ENCODE measurements around the gene CHST8. TPM values are rescaled to one million over a fixed set of nuclear protein-coding genes. Genes with fewer than 3 reads are reported as not detected.
A peak's percentile ranks its signal among the peaks of the same experiment; 100 is the strongest.

CHST8 gene
- total RNA-seq, 4 donors from 2014 or later: not detected

DNA sequence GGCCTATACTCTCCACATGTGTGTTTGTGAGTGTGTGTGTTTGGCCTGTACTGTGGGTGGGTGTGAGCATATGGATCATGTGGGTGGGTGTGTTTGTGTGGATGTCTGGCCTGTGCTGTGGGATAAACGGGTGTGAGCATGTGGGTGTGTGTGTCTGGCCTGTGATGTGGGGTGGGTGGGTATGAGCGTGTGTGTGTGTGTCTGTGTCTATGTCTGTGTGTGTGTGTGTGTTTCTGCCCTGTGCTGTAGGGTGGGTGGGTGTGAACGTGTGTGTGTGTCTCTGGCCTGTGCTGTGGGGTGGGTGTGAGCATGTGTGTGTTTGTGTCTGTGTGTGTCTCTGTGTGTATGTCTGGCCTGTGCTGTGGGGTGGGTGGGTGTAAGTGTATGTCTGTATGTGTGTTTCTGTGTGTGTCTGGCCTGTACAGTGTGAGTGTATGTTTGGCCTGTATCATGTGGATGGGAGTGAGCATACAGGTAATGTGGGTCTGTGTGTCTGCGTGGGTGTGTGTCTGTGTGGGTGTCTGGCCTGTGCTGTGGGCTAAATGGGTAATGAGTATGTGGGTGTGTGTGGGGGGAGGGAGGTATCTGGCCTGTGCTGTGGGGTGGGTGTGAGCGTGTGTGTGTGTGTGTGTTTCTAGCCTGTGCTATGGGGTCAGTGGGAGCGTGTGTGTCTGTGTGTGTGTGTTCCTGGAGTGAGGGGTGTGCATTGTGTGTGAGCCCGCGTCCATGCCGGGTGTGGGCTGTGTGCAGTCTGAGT lies 154.2 kb downstream of the CHST8 start:
- intact Hi-C loops (cut with DNase I; ENCODE audit: low total_unique reads) (loop anchor here (5.0 kb wide), 2 partner anchors 371 to 534 kb away; no protein-coding TSS in a partner anchor), in situ Hi-C loops (cut with MboI; ENCODE audit: low pct_ligation_motif_present in 1 of 4, low pct_unique_long_range_greater_than_20kb in 1 of 4, low sequenced_read_pairs in 3 of 4) (loop anchor here in 3 of 4 donors (10.0 kb wide), 4 partner anchors 219 to 541 kb away; no protein-coding TSS in a partner anchor)
- H3K27me3 ChIP-seq: peaks cover 19% of the 10 kb centered on the region
- H3K27ac ChIP-seq: no peak overlapping the region
- TF ChIP-seq POLR2AphosphoS5 (IDR thresholded peaks at IDR 0.05) (no peak), POLR2A (IDR thresholded peaks at IDR 0.05) (no peak), EP300 (IDR thresholded peaks at IDR 0.05; ENCODE audit: low read depth) (no peak)
- TF ChIP-seq, protein P1, sequence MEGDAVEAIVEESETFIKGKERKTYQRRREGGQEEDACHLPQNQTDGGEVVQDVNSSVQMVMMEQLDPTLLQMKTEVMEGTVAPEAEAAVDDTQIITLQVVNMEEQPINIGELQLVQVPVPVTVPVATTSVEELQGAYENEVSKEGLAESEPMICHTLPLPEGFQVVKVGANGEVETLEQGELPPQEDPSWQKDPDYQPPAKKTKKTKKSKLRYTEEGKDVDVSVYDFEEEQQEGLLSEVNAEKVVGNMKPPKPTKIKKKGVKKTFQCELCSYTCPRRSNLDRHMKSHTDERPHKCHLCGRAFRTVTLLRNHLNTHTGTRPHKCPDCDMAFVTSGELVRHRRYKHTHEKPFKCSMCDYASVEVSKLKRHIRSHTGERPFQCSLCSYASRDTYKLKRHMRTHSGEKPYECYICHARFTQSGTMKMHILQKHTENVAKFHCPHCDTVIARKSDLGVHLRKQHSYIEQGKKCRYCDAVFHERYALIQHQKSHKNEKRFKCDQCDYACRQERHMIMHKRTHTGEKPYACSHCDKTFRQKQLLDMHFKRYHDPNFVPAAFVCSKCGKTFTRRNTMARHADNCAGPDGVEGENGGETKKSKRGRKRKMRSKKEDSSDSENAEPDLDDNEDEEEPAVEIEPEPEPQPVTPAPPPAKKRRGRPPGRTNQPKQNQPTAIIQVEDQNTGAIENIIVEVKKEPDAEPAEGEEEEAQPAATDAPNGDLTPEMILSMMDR (IDR thresholded peaks at IDR 0.05): no peak
- peaks cover 0 to 4% (median 2%) of the 10 kb centered on the region in 4 donors for H3K4me1 ChIP-seq
- DNase-seq: no peak
- no peaks in the 10 kb centered on the region for H3K9me3 ChIP-seq
- WGBS, 2 donors (ENCODE audit: low coverage in 1 of 2): 83% methylated on average over 9 of the region's 9 CpGs; no CpG with 5 or more reads in 1 of the 2 donors
- no peak overlapping the region for H3K4me3 ChIP-seq
- no peaks in the 10 kb centered on the region for H3K36me3 ChIP-seq

DNA sequence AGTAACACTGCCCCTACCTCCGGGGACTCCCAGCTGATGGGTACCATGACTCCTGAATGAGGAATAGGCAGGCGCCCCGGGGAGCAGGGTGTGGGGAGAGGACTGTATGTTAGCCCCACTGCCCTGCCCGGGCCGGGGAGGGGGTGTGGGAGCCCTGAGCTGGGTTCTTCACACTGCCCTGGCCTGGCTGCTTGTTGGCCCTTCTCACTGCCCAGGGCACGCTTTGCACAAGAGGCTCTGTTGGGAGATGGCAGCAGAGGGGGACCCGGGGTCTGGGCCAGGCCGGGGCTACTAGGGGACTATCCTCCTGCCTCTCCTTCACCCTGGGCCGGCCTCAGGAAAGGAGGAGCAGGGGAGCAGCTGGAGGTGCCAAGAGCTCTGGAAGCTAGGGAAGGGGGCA lies 155.6 kb downstream of the CHST8 start:
- Histone ChIP-seq H3K36me3 (no peaks in the 10 kb centered on the region), H3K4me1 (peaks cover 0 to 4% (median 2%) of the 10 kb centered on the region in 4 donors), H3K4me3 (no peak overlapping the region), H3K27me3 (peaks cover 19% of the 10 kb centered on the region), H3K9me3 (no peaks in the 10 kb centered on the region), H3K27ac (no peak overlapping the region)
- TF ChIP-seq, protein P1 (IDR thresholded peaks at IDR 0.05): no peak
- TF ChIP-seq EP300 (IDR thresholded peaks at IDR 0.05; ENCODE audit: low read depth) (no peak), POLR2A (IDR thresholded peaks at IDR 0.05) (no peak)
- intact Hi-C loops (cut with DNase I; ENCODE audit: low total_unique reads): loop anchor here (5.0 kb wide), 2 partner anchors 370 to 535 kb away; no protein-coding TSS in a partner anchor
- DNase-seq: no peak
- WGBS, 2 donors (ENCODE audit: low coverage in 1 of 2): 71 to 82% methylated on average over 2 to 9 of the region's 9 CpGs
- in situ Hi-C loops (cut with MboI; ENCODE audit: low pct_ligation_motif_present in 1 of 4, low pct_unique_long_range_greater_than_20kb in 1 of 4, low sequenced_read_pairs in 3 of 4): loop anchor here in 3 of 4 donors (10.0 kb wide), 4 partner anchors 217 to 543 kb away; no protein-coding TSS in a partner anchor

DNA sequence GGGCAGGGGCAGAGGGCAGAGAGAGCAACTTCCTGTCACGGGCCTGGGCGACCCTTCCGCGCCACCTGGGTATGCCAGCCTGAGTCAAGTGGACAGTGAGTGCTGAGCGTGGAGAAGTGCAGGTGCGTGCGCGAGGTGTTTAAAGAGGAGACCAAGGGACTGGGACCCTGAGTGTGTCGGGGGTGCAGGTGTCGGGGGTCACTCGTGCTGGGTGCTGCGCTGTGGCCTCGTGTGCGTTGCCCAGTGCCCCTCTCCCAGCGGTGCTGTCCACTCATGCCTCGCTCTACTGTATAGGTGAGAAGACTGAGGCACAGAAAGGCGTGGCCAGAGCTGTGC lies 156.0 kb downstream of the CHST8 start:
- WGBS, 2 donors (ENCODE audit: low coverage in 1 of 2): 42% methylated on average over 17 of the region's 17 CpGs; no CpG with 5 or more reads in 1 of the 2 donors
- TF ChIP-seq POLR2AphosphoS5 (IDR thresholded peaks at IDR 0.05): no peak
- TF ChIP-seq, protein P1 (IDR thresholded peaks at IDR 0.05): no peak
- TF ChIP-seq EP300 (IDR thresholded peaks at IDR 0.05; ENCODE audit: low read depth): no peak
- no peak for TF ChIP-seq POLR2A (IDR thresholded peaks at IDR 0.05)
- H3K27ac ChIP-seq: no peak overlapping the region
- no peak overlapping the region for H3K4me3 ChIP-seq
- H3K36me3 ChIP-seq: no peaks in the 10 kb centered on the region
- peaks cover 0 to 4% (median 2%) of the 10 kb centered on the region in 4 donors for H3K4me1 ChIP-seq
- H3K9me3 ChIP-seq: no peaks in the 10 kb centered on the region
- in situ Hi-C loops (cut with MboI; ENCODE audit: low pct_ligation_motif_present in 1 of 4, low pct_unique_long_range_greater_than_20kb in 1 of 4, low sequenced_read_pairs in 3 of 4) (loop anchor here in 3 of 4 donors (10.0 kb wide), 4 partner anchors 217 to 543 kb away; no protein-coding TSS in a partner anchor), intact Hi-C loops (cut with DNase I; ENCODE audit: low total_unique reads) (loop anchor here (2.0 to 5.0 kb wide), 3 partner anchors 317 to 535 kb away; no protein-coding TSS in a partner anchor)
- H3K27me3 ChIP-seq: peaks cover 19% of the 10 kb centered on the region
- DNase-seq: no peak

DNA sequence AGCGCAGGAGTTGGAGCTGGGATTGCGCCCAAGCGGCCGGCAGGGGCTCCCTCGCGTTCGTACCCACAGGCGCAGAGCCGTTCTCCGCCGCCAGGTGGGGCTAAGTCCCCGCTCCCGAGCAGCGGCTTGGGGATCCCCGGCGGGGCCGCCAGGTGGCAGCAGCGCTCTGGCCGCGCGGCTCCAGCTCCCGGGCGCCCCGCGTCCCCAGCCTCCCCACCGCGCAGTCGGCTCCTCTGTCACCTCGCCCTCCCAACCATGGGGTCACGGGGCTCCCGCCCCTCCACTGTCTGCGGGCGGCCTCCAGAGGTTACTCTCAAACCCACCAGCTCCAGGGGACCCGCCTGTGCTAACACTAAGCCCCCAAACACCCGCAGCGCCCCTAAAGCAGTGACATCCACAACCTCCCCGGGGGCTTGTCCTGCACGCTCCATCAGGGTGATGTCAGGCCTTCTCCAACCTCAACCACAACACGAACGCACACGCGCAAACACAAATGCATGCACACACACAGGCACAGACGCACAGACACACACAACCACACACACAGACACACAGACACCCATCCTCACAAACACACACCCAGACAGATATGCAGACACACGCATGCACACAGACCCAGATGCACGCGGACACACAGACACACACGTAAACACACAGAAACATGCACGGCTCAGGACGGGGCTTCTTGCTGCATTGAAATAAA lies 156.5 kb downstream of the CHST8 start:
- intact Hi-C loops (cut with DNase I; ENCODE audit: low total_unique reads) (loop anchor here (2.0 to 5.0 kb wide), 3 partner anchors 317 to 536 kb away; no protein-coding TSS in a partner anchor), in situ Hi-C loops (cut with MboI; ENCODE audit: low pct_ligation_motif_present in 1 of 4, low pct_unique_long_range_greater_than_20kb in 1 of 4, low sequenced_read_pairs in 3 of 4) (loop anchor here in 3 of 4 donors (10.0 kb wide), 4 partner anchors 217 to 543 kb away; no protein-coding TSS in a partner anchor)
- peak; percentile 85 for DNase-seq
- Histone ChIP-seq H3K36me3 (no peaks in the 10 kb centered on the region), H3K9me3 (no peaks in the 10 kb centered on the region), H3K4me3 (no peak overlapping the region), H3K4me1 (peaks cover 0 to 4% (median 2%) of the 10 kb centered on the region in 4 donors), H3K27ac (no peak overlapping the region), H3K27me3 (peaks cover 19% of the 10 kb centered on the region)
- WGBS, 2 donors (ENCODE audit: low coverage in 1 of 2): 13% methylated on average over 36 of the region's 49 CpGs; no CpG with 5 or more reads in 1 of the 2 donors
- TF ChIP-seq EP300 (IDR thresholded peaks at IDR 0.05; ENCODE audit: low read depth) (no peak), POLR2A (IDR thresholded peaks at IDR 0.05) (no peak), POLR2AphosphoS5 (IDR thresholded peaks at IDR 0.05) (no peak)
- TF ChIP-seq, protein P1 (IDR thresholded peaks at IDR 0.05): peak; percentile 100
